Endothelial cell (in vitro differentiated cells): ENCODE results near the gene PDZRN4. TPM values are rescaled to one million over a fixed set of nuclear protein-coding genes. Genes with fewer than 3 reads are reported as not detected.

ENCODE experiments used
- DNase-seq: peaks from one replicate; pipeline ENCODE4 v3.0.0; 2021; ENCODE audit warnings: low spot score
- H3K27ac Mint-ChIP-seq: one replicate; pipeline ENCODE4 v1.8.0; 2021; ENCODE audit warnings: mixed read lengths, inconsistent platforms; ENCODE audit not compliant: unreplicated experiment
- H3K27me3 Mint-ChIP-seq: one replicate; pipeline ENCODE4 v1.8.0; 2021; ENCODE audit warnings: mild to moderate bottlenecking, moderate library complexity, mixed read lengths, inconsistent platforms; ENCODE audit not compliant: unreplicated experiment
- H3K36me3 Mint-ChIP-seq: one replicate; pipeline ENCODE4 v1.8.0; 2021; ENCODE audit warnings: mild to moderate bottlenecking, low read depth, mixed read lengths, inconsistent platforms; ENCODE audit not compliant: unreplicated experiment
- H3K4me1 Mint-ChIP-seq: one replicate; pipeline ENCODE4 v1.8.0; 2021; ENCODE audit warnings: mild to moderate bottlenecking, mixed read lengths, inconsistent platforms; ENCODE audit not compliant: unreplicated experiment
- H3K4me3 Mint-ChIP-seq: one replicate; pipeline ENCODE4 v1.8.0; 2021; ENCODE audit warnings: mild to moderate bottlenecking, mixed read lengths, inconsistent platforms; ENCODE audit not compliant: unreplicated experiment
- H3K9me3 Mint-ChIP-seq: one replicate; pipeline ENCODE4 v1.8.0; 2021; ENCODE audit warnings: mixed read lengths, inconsistent platforms; ENCODE audit not compliant: unreplicated experiment
- total RNA-seq: library from RNA; stranded (reverse); fragmentation: NEBNext Ultra II Directional; extraction: Animal tissue kit (Norgen Biotek cat#: 25700); gene quantifications from one replicate; pipeline ENCODE4 v1.2.1, GENCODE V29; 2021; ENCODE audit not compliant: unreplicated experiment
- TF ChIP-seq, protein P1 (sequence below): fragments of 200-600 bp; sonication (generic); IDR thresholded peaks from one replicate; pipeline ENCODE4 v1.5.0; 2021; ENCODE audit warnings: antibody characterized with exemption; ENCODE audit not compliant: unreplicated experiment

PDZRN4 gene
- total RNA-seq, 1 donor from 2014 or later, result not detected

DNA sequence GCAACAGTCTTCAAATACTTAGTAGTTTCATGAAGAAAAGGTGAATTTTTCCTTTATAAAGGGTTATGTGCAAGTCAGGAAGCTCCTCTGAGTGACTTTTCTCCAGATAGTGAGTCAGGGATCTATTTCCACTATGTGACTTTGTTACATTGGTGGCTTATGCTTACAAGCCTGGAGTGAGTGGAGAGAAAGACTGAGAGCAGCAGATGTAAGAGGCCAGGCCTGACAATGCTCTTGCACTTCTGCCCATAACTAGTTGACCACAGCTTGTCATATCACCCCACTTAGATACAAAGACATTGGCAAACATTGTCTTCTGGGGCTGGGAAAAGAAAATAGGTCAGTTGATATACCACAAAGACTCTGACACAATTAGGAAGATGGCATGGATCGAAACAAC, 236.5 kb downstream of the PDZRN4 start:
- Mint-ChIP-seq H3K36me3 (no peaks in the 10 kb centered on the region), H3K4me1 (no peaks in the 10 kb centered on the region), H3K27ac (no peak overlapping the region), H3K27me3 (peaks cover 3% of the 10 kb centered on the region), H3K9me3 (no peaks in the 10 kb centered on the region), H3K4me3 (no peak overlapping the region)
- DNase-seq, result no peak
- TF ChIP-seq, protein P1, sequence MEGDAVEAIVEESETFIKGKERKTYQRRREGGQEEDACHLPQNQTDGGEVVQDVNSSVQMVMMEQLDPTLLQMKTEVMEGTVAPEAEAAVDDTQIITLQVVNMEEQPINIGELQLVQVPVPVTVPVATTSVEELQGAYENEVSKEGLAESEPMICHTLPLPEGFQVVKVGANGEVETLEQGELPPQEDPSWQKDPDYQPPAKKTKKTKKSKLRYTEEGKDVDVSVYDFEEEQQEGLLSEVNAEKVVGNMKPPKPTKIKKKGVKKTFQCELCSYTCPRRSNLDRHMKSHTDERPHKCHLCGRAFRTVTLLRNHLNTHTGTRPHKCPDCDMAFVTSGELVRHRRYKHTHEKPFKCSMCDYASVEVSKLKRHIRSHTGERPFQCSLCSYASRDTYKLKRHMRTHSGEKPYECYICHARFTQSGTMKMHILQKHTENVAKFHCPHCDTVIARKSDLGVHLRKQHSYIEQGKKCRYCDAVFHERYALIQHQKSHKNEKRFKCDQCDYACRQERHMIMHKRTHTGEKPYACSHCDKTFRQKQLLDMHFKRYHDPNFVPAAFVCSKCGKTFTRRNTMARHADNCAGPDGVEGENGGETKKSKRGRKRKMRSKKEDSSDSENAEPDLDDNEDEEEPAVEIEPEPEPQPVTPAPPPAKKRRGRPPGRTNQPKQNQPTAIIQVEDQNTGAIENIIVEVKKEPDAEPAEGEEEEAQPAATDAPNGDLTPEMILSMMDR, result no peak

DNA sequence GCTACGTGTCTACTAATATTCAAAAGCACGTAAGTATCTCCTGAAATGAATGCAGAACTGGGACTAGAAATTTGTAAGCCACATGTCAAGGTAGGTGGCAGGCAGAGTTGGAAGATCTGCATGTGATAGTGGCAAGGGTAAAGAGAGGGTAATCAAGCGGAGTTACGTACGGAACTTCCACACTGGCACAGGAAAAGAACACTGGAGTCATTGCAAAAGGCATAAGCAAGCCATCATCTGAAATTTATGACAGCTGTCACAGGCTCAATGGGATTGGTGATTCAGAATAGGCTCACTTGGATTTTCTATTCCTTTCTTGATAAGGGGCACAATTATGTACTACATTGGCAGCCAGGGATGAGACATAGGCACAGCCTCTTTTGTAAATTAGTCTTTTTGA, 245.3 kb downstream of the PDZRN4 start:
- Mint-ChIP-seq H3K27ac (no peak overlapping the region), H3K4me1 (no peaks in the 10 kb centered on the region), H3K4me3 (no peak overlapping the region), H3K27me3 (no peaks in the 10 kb centered on the region), H3K9me3 (no peaks in the 10 kb centered on the region), H3K36me3 (no peaks in the 10 kb centered on the region)
- TF ChIP-seq, protein P1, result no peak
- no peak for DNase-seq

DNA sequence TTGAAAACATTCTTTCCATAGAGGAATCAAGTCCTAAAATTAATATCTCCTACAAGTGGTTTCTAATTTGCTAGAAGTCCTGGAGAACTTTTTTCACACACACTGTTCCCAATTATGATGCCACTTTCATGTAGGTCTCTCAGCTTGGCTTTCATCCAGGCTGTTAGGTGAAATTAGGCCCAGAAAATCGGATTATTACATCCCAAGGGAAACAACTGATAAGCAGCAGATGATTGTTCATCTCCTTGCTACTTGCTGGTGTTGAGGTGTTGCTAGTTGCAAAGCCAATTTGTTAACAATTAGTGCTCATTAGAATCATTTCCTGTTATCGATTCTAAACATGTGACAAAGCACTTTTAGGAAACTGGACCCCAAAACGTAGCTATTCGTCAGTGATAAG, 248.0 kb downstream of the PDZRN4 start:
- Mint-ChIP-seq H3K4me1 (no peaks in the 10 kb centered on the region), H3K27me3 (no peaks in the 10 kb centered on the region), H3K9me3 (no peaks in the 10 kb centered on the region), H3K36me3 (no peaks in the 10 kb centered on the region), H3K27ac (no peak overlapping the region), H3K4me3 (no peak overlapping the region)
- no peak for DNase-seq
- TF ChIP-seq, protein P1, result no peak

DNA sequence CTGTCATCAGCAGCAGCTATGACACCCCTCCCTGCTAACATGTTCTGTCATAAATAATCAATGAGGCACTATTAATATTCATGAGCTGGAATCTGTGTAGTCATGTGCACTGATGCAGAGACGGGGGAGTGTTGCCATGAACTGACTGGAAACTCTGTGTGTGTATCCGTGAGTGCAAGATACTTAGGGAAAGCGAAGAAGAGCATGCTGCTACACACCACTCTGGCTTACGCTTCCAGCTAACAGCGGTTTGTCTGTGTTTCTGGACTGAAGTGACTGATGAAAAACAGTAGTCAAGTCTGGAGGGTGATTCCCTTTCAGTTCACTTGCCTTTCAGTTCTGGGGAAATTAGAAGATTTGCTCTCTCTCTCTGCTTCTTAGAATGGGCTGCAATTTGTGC, 249.4 kb downstream of the PDZRN4 start:
- no peak overlapping the region for H3K4me3 Mint-ChIP-seq
- TF ChIP-seq, protein P1, result no peak
- no peak for DNase-seq
- no peaks in the 10 kb centered on the region for H3K9me3 Mint-ChIP-seq
- no peaks in the 10 kb centered on the region for H3K36me3 Mint-ChIP-seq
- no peaks in the 10 kb centered on the region for H3K27me3 Mint-ChIP-seq
- no peaks in the 10 kb centered on the region for H3K4me1 Mint-ChIP-seq
- no peak overlapping the region for H3K27ac Mint-ChIP-seq

DNA sequence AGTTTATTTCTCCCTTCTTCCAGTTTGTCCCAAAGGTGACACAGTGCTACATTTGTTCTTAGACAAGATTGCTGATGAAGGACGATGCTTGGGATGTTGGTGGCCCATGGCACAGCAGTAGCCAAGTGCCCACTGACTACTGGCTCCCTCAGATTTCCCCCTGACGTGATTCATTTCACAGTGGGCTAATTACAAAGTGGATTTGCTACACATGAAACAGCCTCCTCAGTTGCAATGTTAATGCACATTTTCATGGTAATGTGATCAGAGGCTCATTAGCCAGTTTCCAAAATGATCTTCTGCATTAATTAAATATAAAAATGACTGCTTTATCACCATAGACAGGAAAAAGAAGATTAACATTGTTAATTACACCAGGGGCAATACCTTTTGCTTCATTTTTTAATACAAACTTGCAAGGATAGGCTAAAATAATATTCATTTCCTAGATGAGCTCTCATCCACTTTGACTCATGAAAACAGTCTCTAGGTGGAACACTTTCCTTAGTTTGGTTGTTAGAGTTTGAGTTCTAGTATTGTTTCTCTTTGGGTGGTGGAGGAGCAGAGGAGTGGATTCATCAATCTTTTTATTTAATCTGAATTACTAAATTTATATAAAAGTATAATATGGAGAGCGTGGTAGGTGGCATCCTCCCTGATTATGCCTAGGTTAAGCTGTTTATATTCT, 250.9 kb downstream of the PDZRN4 start:
- H3K9me3 Mint-ChIP-seq, result no peaks in the 10 kb centered on the region
- H3K27me3 Mint-ChIP-seq, result no peaks in the 10 kb centered on the region
- no peak for DNase-seq
- TF ChIP-seq, protein P1, result no peak
- no peak overlapping the region for H3K27ac Mint-ChIP-seq
- no peaks in the 10 kb centered on the region for H3K4me1 Mint-ChIP-seq
- no peaks in the 10 kb centered on the region for H3K36me3 Mint-ChIP-seq
- H3K4me3 Mint-ChIP-seq, result no peak overlapping the region
